MM.1S (cell line): ENCODE data around the gene CABLES2.

Experiments
- EZH2 ChIP-seq: fragments of 300-600 bp; sonication (generic); optimal IDR thresholded peaks from 2 replicates; pipeline ENCODE3; 2017; ENCODE audit warnings: low read depth, mild to moderate bottlenecking, antibody characterized with exemption, low read length, mixed read lengths
- TF ChIP-seq, protein P1 (sequence below): fragments of 300-600 bp; sonication (generic); IDR thresholded peaks from 2 replicates; pipeline ENCODE4 v1.5.1; 2016; ENCODE audit warnings: antibody characterized with exemption, low read length, mixed read lengths

DNA sequence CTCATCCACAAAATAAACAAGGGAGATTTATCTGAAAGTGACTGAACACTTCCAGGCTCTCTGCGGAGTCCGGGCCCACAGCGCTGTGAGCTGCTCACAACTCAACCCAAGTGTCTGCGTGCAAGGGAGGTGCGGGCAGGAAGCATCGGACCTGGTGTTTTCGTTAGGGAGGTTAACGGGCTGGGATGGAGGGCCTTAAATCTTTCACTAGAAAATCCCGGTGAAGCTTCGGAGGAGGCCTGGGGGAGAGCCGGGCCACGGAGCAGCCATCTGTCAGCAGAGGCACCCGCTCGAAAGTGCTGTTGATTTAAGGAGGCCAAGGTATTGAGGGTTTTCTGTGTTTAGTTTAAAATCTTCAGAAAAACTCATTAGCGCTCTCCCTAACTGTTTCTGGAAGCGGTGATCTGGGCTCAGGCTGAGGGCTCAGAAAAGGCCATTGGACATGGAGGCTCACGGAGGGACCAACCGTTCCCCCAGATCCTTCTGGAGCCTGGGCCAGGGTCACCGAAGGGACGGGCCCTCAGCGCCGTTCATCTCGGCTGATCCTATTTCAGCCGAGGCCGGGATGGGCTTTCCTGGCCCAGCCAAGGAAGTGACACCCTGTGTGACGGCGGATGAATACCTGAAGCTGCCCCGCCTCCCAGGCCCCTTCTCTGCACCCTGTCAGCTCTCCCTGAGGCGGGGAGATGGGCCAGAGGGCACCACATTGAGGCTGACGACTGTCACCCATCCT lies 48.0 kb upstream of the CABLES2 start:
- TF ChIP-seq, protein P1, sequence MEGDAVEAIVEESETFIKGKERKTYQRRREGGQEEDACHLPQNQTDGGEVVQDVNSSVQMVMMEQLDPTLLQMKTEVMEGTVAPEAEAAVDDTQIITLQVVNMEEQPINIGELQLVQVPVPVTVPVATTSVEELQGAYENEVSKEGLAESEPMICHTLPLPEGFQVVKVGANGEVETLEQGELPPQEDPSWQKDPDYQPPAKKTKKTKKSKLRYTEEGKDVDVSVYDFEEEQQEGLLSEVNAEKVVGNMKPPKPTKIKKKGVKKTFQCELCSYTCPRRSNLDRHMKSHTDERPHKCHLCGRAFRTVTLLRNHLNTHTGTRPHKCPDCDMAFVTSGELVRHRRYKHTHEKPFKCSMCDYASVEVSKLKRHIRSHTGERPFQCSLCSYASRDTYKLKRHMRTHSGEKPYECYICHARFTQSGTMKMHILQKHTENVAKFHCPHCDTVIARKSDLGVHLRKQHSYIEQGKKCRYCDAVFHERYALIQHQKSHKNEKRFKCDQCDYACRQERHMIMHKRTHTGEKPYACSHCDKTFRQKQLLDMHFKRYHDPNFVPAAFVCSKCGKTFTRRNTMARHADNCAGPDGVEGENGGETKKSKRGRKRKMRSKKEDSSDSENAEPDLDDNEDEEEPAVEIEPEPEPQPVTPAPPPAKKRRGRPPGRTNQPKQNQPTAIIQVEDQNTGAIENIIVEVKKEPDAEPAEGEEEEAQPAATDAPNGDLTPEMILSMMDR, result no peak
- no peak for TF ChIP-seq EZH2
